Suprapubic skin (tissue), 3 donors: ENCODE data around the gene SET.

Experiments
- EP300 ChIP-seq: sonication (generic); formaldehyde crosslinking; IDR thresholded peaks from one replicate; pipeline ENCODE4 v1.6.1; 2017; ENCODE audit warnings: antibody characterized with exemption
- POLR2A ChIP-seq, 2 donors: fragments of 450-650 bp; IDR thresholded peaks; one replicate each; pipeline ENCODE4 v1.6.1; 2017; ENCODE audit warnings: antibody characterized with exemption in 2 of 2, mild to moderate bottlenecking in 2 of 2, moderate library complexity in 2 of 2
- TF ChIP-seq, protein P1 (sequence below), 2 donors: fragments of 200-600 bp in 1 of 2; fragments of 450-650 bp in 1 of 2; sonication (generic) in 1 of 2; IDR thresholded peaks; one replicate each; pipeline ENCODE4 v1.5.1; 2016 to 2019; ENCODE audit warnings: antibody characterized with exemption in 2 of 2, mild to moderate bottlenecking in 1 of 2, moderate library complexity in 1 of 2

DNA sequence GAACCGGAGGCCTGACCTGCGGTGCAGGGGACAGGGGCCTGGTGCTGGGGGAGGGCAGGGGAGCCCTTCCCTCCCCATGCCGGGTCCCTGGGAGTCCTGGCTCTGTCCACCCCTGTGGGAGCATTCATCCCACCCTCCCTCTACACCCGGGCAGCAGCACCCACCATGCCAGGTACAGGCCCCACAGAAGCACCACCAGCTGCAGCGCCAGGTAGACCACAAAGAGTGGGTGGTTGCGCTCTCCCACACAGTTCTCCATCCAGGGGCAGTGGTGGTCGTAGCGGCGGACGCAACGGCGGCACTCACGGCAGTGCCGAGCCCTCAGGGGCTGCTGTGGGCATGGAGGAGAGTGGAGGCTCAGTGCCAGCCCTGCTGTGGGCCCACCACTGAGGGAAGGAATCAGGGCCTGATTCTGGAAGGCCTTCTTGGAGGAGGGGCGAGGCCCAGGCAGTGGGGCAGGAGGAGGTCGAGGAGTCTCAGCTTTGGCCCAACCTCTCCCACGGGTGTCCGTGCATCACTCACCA is 32.5 kb downstream of the SET start:
- TF ChIP-seq, protein P1, sequence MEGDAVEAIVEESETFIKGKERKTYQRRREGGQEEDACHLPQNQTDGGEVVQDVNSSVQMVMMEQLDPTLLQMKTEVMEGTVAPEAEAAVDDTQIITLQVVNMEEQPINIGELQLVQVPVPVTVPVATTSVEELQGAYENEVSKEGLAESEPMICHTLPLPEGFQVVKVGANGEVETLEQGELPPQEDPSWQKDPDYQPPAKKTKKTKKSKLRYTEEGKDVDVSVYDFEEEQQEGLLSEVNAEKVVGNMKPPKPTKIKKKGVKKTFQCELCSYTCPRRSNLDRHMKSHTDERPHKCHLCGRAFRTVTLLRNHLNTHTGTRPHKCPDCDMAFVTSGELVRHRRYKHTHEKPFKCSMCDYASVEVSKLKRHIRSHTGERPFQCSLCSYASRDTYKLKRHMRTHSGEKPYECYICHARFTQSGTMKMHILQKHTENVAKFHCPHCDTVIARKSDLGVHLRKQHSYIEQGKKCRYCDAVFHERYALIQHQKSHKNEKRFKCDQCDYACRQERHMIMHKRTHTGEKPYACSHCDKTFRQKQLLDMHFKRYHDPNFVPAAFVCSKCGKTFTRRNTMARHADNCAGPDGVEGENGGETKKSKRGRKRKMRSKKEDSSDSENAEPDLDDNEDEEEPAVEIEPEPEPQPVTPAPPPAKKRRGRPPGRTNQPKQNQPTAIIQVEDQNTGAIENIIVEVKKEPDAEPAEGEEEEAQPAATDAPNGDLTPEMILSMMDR (IDR thresholded peaks at IDR 0.05) = no peak
- no peak for TF ChIP-seq POLR2A (IDR thresholded peaks at IDR 0.05)
- TF ChIP-seq EP300 = no peak
